Loucy (cell line): ENCODE data around the gene LAP3.

Experiments used
- CTCF ChIP-seq: fragments of 200-600 bp; sonication (generic); conservative IDR thresholded peaks from 2 replicates; pipeline ENCODE4 v1.5.1; 2014; ENCODE audit warnings: mild to moderate bottlenecking, antibody characterized with exemption, low read length
- EZH2phosphoT487 ChIP-seq: fragments of 200-600 bp; IDR thresholded peaks from 2 replicates; pipeline ENCODE4 v1.6.1; 2018; ENCODE audit warnings: antibody characterized with exemption, mild to moderate bottlenecking, moderate library complexity, borderline replicate concordance

- TF ChIP-seq CTCF = no peak
- no peak for TF ChIP-seq EZH2phosphoT487
These were observed 42.6 kb downstream of the LAP3 start for GRCh38 chr4:17619416-17620105.
